T47D (cell line): Measurements from ENCODE around the gene GPR162.

ENCODE experiments used
- DNase-seq, 2 experiments: peaks; one replicate each; pipeline versions ENCODE4 v3.0.0 to v3.0.0-alpha.2; 2011 to 2012; ENCODE audit warnings: low read depth in 1 of 2, low spot score in 1 of 2
- JUND ChIP-seq: IDR thresholded peaks from 2 replicates; pipeline ENCODE4 v1.6.1; 2012; ENCODE audit warnings: low read depth
- in situ Hi-C: cut with HindIII; loops from 2 replicates; pipeline ENCODE4 v1.10.0; 2016; ENCODE audit warnings: low sequenced_read_pairs, low pct_unique_long_range_greater_than_20kb

The GPR162 gene

DNA sequence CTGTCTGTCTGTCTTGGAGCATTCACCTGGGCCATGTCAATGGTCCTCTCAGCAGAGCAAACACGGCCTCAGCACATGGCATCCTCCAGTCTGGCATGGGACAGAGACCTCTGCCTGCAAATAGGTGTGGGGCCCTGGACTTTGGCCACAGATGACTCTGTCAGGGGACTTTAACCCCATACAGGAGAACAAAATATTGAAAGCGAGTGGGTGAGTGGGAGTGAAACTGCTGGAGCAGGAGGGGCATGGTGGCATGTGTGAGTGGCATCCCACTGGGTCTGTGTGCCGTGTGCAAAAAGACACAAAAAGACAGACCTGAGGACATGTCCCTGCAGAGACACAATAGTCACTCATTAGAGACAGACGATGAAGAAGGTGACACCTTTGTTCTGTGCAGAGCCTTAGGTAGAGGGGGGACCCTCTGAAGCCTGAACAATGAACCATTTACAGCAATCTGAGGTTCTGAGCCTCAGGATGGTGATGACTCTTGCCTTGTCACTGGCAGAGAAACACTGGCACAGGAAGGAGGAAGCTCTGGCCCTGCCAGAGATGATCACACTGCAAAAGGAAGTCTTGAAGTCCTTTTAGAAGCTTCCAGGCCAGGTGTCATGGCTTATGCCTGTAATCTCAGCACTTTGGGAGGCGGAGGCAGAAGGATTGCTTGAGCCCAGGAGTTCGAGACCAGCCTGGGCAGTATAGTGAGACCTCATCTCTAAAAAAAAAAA, 41.8 kb upstream of the GPR162 start:
- DNase-seq, result no peak
- no peak for TF ChIP-seq JUND
- in situ Hi-C loops, result no loop called here

- in situ Hi-C loops, result no loop called here
- TF ChIP-seq JUND, result no peak
- DNase-seq, result no peak
These were observed 41.0 kb upstream of the GPR162 start for GRCh38 chr12:6780573-6780972.

GRCh38 chr12:6782119-6782518, 39.5 kb upstream of the GPR162 start:
- no peak for DNase-seq
- in situ Hi-C loops, result no loop called here
- no peak for TF ChIP-seq JUND

DNA sequence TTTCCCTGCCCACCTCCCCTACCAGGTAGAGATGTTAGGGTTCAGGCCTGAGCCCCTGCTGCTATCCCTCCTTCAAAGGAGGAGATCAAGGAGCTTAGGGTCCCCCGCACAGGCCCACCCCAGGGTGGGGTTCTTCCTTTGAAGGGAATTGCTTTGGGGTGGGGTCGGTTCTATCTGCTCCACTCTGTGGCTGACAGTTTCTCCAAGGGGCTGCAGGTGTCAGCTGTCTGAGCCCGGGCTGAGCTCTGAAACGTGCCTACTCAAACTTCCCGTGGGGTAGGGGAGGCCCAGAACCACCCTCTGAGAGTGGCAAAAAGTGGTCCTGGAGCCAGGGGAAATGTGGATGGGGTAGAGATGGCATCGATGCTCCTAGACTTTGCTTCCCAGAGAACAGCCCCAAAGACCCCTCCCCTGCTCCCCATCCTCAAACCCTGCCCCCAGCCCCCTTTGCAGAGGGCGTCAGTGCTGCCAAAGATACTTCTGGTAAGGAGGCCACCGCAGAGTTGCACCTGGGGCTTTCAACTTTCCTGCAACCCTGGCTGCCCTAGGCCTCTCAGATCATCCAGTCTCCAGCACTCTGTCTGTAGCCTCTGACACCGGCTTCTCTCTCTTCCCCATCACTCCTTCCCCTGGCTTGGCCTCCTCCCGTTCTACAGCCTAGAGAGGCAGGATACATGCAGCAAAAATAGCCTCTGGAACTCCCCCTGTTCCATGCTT, 38.6 kb upstream of the GPR162 start:
- TF ChIP-seq JUND, result no peak
- no peak for DNase-seq
- in situ Hi-C loops, result no loop called here

- no peak for TF ChIP-seq JUND
- in situ Hi-C loops, result no loop called here
- DNase-seq, result no peak
These were observed 37.8 kb upstream of the GPR162 start for GRCh38 chr12:6783828-6784227.

GRCh38 chr12:6784296-6784695, 37.3 kb upstream of the GPR162 start:
- no peak for DNase-seq
- in situ Hi-C loops, result no loop called here
- TF ChIP-seq JUND, result no peak

DNA sequence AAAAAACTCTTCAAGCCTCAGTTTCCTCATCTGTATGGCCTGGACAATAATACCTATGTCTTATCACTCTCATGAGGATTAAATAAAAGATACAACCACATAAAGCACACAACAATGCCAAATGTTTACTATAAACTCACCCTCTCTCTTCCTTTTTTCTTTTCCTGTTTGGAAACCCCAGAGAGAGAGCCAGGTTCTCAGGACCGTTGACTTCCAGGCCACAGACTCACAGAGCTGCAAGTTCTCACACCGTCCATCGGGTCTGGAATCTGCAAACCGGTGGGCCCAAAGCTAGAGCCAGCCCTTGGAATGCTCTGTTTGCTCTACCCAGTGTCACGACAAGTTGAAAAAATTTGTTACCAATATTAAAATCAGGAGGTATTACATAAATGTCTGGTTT, 36.9 kb upstream of the GPR162 start:
- DNase-seq, result no peak
- TF ChIP-seq JUND, result no peak
- in situ Hi-C loops, result no loop called here

DNA sequence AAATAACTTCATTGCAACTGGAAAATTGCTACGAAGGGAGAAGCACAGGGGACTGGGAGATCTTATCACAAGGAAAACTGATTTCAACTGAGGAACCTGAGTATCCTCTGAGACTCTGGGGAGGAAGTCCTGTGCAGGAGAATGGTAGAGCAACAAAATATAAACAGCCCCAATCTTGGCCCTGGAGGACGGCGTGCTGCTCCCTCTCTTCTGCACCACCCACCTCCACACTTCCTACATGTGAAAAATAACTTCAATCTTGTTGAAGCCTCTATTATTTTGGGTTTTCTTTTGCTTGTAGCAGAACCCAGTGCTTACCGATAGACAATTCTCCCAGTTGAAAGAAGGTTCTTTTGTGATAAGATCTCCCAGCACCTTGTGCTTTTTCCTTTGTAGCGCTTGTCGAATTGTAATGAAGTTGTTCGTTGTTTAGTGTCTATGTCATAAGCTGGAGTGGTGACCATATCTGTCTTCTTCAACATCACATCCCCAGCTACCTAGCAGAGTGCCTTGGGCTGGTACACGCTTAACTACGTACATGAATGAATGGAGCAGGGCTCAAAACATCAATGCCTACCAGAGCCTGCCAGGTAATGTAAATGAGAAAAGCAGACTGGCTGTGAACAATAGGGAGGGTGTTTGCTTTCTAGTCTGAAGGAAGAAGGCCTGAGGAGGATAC, 35.1 kb upstream of the GPR162 start:
- no peak for DNase-seq

GRCh38 chr12:6787309-6787708, 34.3 kb upstream of the GPR162 start:
- TF ChIP-seq JUND, result no peak
- in situ Hi-C loops, result no loop called here
- no peak for DNase-seq

More for the DNA sequence above, 35.1 kb upstream of the GPR162 start:
- TF ChIP-seq JUND, result no peak
- in situ Hi-C loops, result no loop called here

DNA sequence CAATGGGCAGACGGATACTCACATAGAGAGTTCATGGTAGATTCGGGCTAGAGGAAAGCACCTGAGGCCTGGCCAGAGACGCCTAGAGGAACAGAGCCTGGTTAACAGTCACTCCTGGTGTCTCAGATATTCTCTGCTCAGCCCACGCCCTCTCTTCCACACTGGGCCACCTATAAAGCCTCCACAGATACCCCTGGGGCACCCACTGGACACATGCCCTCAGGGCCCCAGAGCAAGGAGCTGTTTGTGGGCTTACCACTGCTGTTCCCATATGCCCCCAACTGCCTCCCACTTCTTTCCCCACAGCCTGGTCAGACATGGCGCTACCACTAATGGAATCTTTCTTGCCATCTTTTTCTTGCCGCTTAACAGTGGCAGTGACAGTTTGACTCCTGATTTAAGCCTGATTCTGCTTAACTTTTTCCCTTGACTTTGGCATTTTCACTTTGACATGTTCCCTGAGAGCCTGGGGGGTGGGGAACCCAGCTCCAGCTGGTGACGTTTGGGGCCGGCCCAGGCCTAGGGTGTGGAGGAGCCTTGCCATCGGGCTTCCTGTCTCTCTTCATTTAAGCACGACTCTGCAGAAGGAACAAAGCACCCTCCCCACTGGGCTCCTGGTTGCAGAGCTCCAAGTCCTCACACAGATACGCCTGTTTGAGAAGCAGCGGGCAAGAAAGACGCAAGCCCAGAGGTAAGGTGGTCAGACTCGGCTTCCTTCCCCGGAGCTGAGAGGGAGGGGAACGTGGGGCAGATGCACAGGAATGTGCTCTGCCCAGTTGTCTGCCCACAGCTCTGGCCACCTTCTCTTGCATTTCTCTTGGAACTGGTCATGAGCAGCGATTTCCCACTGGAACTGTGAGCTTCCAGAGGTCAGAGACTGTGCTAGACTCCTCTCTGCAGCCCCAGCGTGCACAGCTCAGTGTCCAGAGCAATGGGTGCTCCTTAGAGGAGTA, 32.4 kb upstream of the GPR162 start, which contains the start of gene CD4:
Gene CD4 (plus strand): TSS at position 557 of the 953 bp plus-strand sequence. CDS start 10,611 bp downstream, outside the sequence.
- TF ChIP-seq JUND, result no peak
- in situ Hi-C loops, result no loop called here
- DNase-seq, result no peak

GRCh38 chr12:6790496-6791150, 31.0 kb upstream of the GPR162 start:
- no peak for TF ChIP-seq JUND
- DNase-seq, result no peak
- in situ Hi-C loops, result no loop called here
